Brain pericyte (primary cell): ENCODE measurements around the gene IER5.
A peak's percentile ranks its signal among the peaks of the same experiment; 100 is the strongest.

Experiments
- DNase-seq: peaks from one replicate; pipeline ENCODE4 v3.0.0-alpha.2; 2012; ENCODE audit warnings: low read depth, low spot score

Gene IER5

DNA sequence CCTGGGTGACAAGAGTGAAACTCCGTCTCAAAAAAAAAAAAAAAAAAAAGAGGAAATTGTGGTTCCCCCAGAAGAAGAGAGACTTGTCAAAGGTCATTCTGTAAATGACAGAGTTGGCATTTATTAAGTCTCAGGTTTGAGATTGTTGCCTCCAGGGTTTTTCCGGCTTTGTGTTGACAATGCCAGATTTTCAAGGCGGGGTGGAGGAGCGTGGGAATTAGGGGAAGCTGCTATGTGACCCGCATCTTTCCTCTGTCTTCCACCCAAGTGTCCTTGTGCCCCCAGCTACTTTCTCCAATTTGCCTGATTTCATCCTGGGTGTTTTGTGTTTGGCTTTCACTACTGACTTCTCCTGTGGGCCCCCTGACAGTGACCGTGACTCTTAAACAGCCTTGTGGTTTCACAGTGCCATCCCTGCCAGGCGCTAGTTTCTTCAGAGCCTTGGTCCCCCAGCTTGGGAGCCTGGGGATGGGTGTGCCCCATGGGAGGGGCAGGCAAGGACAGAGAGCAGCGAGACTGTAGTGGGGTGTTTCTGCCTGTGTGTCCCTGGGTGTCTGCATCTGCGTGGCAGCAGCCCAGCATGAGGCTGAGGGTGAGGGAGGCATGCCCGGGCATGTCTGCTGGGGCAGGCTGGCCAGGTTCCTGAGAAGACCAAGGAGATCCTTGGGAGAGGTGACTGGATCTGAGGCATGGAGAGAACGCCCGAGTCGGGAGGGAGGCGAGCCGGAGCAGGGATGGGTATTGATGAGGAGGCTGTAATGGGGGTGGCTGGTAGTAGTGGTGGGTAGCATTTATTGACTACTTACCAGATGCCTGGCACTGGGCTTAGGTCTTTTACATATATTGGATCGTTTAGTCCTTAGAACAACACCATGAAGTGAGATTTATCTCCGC is 46.3 kb downstream of the IER5 start:
- DNase-seq, result peak; percentile 27

GRCh38 chr1:181135437-181135731 is 46.9 kb downstream of the IER5 start:
- no peak for DNase-seq

DNA sequence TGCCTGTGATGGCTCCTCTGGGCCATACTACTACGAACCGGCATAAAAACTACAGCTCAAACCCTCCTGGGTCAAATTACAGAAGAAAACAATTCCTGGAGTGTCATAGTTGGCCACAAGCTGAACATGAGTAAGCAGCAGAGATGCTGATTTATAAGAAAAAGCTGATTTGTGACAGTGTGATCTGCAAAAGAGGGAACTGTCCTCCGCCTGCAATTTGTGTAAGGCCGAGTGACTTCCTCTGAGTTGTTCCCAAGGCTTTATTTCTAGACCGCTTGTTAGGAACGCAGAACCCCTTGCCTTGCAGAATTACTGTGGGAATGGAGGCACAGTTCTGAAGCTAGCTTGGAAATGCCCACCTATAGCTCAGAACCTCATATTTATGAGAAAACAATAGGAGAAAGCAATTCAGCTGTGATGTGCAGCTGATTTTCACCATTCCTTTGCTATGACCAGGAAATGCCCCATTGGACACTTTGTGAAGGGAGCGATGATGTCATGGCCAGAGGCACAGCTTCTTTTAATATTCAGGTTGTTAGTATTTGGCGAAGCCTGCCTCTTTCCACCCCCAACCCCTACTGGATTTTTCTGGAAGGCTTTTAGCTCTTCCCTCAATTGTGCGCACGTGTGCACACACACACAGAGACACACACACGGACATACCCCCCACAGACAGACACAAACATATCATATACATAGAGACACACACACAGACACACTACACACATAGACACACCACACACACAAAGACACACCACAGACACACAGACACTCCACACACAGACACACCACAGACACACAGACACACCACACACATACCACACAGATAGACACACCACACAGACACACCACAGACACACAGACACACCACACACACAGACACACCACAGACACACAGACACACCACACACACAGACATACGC is 47.6 kb downstream of the IER5 start:
- no peak for DNase-seq

DNA sequence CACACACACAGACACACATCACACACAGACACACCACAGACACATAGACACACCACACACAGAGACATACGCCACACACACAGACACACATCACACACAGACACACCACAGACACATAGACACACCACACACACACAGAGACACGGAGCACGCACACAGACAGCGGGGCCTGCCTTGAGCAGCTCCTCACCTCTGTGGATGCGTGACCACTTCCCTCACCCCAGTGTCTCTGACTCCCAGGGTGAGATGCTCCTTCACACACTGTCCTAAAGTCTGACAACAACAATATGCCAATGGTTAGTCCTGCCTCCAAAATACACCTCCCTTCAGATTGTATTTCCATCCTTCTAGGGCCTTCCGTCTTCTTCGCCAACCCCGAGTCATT is 48.2 kb downstream of the IER5 start:
- no peak for DNase-seq

DNA sequence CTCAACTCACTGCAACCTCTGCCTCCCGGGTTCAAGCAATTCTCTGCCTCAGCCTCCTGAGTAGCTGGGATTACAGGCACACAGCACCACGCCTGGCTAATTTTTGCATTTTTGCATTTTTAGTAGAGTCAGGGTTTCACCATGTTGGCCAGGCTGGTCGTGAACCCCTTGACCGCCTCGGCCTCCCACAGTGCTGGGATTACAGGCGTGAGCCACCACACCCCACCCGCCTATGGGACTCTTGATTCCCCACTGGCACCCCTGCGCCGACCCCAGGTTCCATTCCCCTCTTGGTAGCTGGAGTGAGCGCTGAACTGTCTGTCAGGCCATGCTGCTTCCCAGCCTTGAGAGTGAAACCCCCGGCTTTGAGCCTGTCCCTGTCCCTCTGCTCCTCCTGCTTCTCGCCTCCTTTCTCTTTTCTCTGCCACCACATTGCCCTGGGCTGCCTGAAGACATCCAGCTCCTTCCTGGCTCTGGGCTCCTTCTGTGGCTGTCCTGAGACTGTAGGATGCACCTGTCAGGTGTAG is 48.8 kb downstream of the IER5 start:
- DNase-seq, result no peak

DNA sequence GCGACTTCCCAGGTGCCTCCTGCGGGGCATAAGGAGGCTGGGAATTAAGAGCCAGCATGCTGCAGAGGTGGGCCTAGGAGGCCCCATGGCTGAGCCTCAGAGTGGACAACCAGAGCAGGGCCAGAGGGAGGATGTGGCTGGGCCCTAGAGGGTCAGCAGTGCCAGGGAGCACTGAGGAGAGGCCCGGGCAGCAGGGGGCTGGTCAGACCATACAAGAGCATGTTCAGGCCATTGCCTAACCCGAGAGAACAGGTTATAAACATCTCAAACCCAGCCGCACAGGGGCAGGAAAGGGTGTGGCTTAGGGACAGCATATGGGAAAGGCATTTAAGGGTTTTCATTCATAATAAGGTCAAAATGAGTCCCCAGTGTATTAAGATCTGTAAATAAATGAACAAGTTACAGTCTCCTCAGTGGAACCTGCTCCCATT is 51.1 kb downstream of the IER5 start:
- no peak for DNase-seq

GRCh38 chr1:181140398-181140797 is 51.9 kb downstream of the IER5 start:
- DNase-seq, result no peak

- DNase-seq, result no peak
These were observed 52.4 kb downstream of the IER5 start for GRCh38 chr1:181140891-181141290.

- no peak for DNase-seq
These were observed 53.0 kb downstream of the IER5 start for GRCh38 chr1:181141431-181141910.
